ENCODE measurements around the gene SLC22A31. TPM values are rescaled to one million over a fixed set of nuclear protein-coding genes. Genes with fewer than 3 reads are reported as not detected.

SLC22A31 gene
- total RNA-seq, 1 experiment from 2014 or later, result not detected

- no peaks in the 10 kb centered on the region for H3K4me1 Mint-ChIP-seq (ENCODE audit: insufficient read depth, unreplicated experiment)
- DNase-seq (ENCODE audit: unreplicated experiment), result no peak
- H3K27ac Mint-ChIP-seq (ENCODE audit: low read depth, unreplicated experiment), result no peak overlapping the region
Observed at GRCh38 chr16:89195521-89196171, 4.7 kb downstream of the SLC22A31 start.

DNA sequence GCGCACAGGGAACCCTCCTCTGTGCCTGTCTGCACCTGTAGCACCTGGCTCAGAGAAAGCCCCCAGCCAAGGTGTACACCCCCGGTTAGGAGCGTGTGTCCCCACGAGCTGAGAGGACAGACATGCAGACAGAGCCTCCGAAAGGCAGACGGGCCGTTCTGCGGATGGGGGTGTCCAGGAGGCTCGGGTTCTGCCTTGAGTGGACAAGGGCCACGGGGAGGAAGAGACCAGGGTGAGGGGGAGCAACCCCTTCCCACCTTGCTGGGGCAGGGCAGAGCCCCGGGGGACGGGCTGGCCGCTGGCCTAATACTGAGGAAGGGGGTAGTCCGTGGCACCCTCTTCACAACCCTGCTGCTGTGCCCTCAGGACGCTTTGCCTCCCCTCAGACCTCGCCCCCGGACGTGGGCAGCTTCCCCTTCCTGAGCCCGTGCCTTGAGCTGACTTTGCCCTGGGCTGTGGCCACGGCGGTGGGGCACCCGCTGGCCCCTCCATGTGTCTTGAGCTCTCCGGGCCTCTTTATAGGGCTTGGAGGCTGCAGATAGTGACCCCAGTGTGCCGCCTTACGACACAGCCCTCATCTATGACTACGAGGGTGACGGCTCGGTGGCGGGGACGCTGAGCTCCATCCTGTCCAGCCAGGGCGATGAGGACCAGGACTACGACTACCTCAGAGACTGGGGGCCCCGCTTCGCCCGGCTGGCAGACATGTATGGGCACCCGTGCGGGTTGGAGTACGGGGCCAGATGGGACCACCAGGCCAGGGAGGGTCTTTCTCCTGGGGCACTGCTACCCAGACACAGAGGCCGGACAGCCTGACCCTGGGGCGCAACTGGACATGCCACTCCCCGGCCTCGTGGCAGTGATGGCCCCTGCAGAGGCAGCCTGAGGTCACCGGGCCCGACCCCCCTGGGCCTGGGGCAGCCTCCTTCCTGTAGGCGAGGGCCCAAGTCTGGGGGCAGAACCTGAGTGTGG lies 5.7 kb downstream of the SLC22A31 start:
- H3K9me3 Mint-ChIP-seq (ENCODE audit: unreplicated experiment), result no peaks in the 10 kb centered on the region
- H3K36me3 Mint-ChIP-seq (ENCODE audit: insufficient read depth, unreplicated experiment), result peaks cover 4% of the 10 kb centered on the region
- H3K4me1 Mint-ChIP-seq (ENCODE audit: insufficient read depth, unreplicated experiment), result no peaks in the 10 kb centered on the region
- no peaks in the 10 kb centered on the region for H3K27me3 Mint-ChIP-seq (ENCODE audit: insufficient read depth, unreplicated experiment)
- no peak overlapping the region for H3K4me3 Mint-ChIP-seq (ENCODE audit: unreplicated experiment)
- CTCF ChIA-PET, result interaction anchor here (0.6 to 0.7 kb wide), 2 partner anchors 22 to 484 kb away, joined by 3 to 5 read pairs; no protein-coding TSS in a partner anchor
- BruUV-seq (replicated peaks), result no TSS peak
- POLR2A ChIA-PET, result no interaction called here
- intact Hi-C loops (cut with micrococcal nuclease), result no loop called here
- no peak for TF ChIP-seq CTCF (IDR thresholded peaks at IDR 0.05; ENCODE audit: unreplicated experiment)
- H3K27ac Mint-ChIP-seq (ENCODE audit: low read depth, unreplicated experiment), result no peak overlapping the region
- DNase-seq (ENCODE audit: unreplicated experiment), result no peak

More at GRCh38 chr16:89195521-89196171, 4.7 kb downstream of the SLC22A31 start:
- no peaks in the 10 kb centered on the region for H3K27me3 Mint-ChIP-seq (ENCODE audit: insufficient read depth, unreplicated experiment)
- no TSS peak for BruUV-seq (replicated peaks)
- TF ChIP-seq CTCF (IDR thresholded peaks at IDR 0.05; ENCODE audit: unreplicated experiment), result no peak
- intact Hi-C loops (cut with micrococcal nuclease), result no loop called here
- H3K4me3 Mint-ChIP-seq (ENCODE audit: unreplicated experiment), result no peak overlapping the region
- H3K36me3 Mint-ChIP-seq (ENCODE audit: insufficient read depth, unreplicated experiment), result peaks cover 4% of the 10 kb centered on the region
- POLR2A ChIA-PET, result no interaction called here
- no peaks in the 10 kb centered on the region for H3K9me3 Mint-ChIP-seq (ENCODE audit: unreplicated experiment)
- CTCF ChIA-PET, result no interaction called here

- CTCF ChIA-PET, result interaction anchor here (0.6 kb wide), 1 partner anchor 485 kb away, joined by 3 read pairs; no protein-coding TSS in a partner anchor
- H3K36me3 Mint-ChIP-seq (ENCODE audit: insufficient read depth, unreplicated experiment), result peaks cover 4% of the 10 kb centered on the region
Observed at GRCh38 chr16:89193576-89194293, 6.6 kb downstream of the SLC22A31 start.

More at GRCh38 chr16:89193576-89194293, 6.6 kb downstream of the SLC22A31 start:
- POLR2A ChIA-PET, result no interaction called here
- H3K4me1 Mint-ChIP-seq (ENCODE audit: insufficient read depth, unreplicated experiment), result no peaks in the 10 kb centered on the region
- H3K9me3 Mint-ChIP-seq (ENCODE audit: unreplicated experiment), result no peaks in the 10 kb centered on the region
- no peak overlapping the region for H3K4me3 Mint-ChIP-seq (ENCODE audit: unreplicated experiment)
- H3K27me3 Mint-ChIP-seq (ENCODE audit: insufficient read depth, unreplicated experiment), result no peaks in the 10 kb centered on the region
- TF ChIP-seq CTCF (IDR thresholded peaks at IDR 0.05; ENCODE audit: unreplicated experiment), result no peak
- DNase-seq (ENCODE audit: unreplicated experiment), result no peak
- BruUV-seq (replicated peaks), result no TSS peak
- H3K27ac Mint-ChIP-seq (ENCODE audit: low read depth, unreplicated experiment), result no peak overlapping the region
- intact Hi-C loops (cut with micrococcal nuclease), result no loop called here
